Upper lobe of left lung (tissue), 6 donors: ENCODE measurements around the gene CA5A. TPM values are rescaled to one million over a fixed set of nuclear protein-coding genes. Genes with fewer than 3 reads are reported as not detected.
"Not testable (repeated sequence)": the region's sequence is repeated elsewhere in the genome, so short reads cannot be mapped to it uniquely, and the experiment has no call there.

ENCODE experiments used
- ATAC-seq, 2 donors: fragments of 200-7000 bp; cut with Tn5 transposase; one replicate each; pipeline ENCODE4 v1.9.1; 2022; ENCODE audit warnings: mild to moderate bottlenecking in 2 of 2, moderate library complexity in 2 of 2; ENCODE audit not compliant: low FRiP score in 2 of 2
- DNase-seq, 2 donors: peaks; one replicate each; pipeline ENCODE4 v3.0.0-alpha.2; 2019 to 2020
- H3K27ac ChIP-seq, 4 donors: fragments of 200-600 bp; sonication (generic); one replicate each; pipeline ENCODE4 v1.5.1; 2016 to 2019
- H3K27me3 ChIP-seq, 4 donors: fragments of 200-600 bp; sonication (generic); one replicate each; pipeline ENCODE4 v1.5.1; 2017 to 2019
- H3K36me3 ChIP-seq, 4 donors: fragments of 200-600 bp; sonication (generic); one replicate each; pipeline ENCODE4 v1.5.1; 2016 to 2019
- H3K4me1 ChIP-seq, 4 donors: fragments of 200-600 bp; sonication (generic); one replicate each; pipeline ENCODE4 v1.5.1; 2018 to 2019
- H3K4me3 ChIP-seq, 4 donors: fragments of 200-600 bp; sonication (generic); one replicate each; pipeline ENCODE4 v1.5.1; 2017 to 2019; ENCODE audit warnings: mild to moderate bottlenecking in 2 of 4, moderate library complexity in 1 of 4
- H3K9me3 ChIP-seq, 4 donors: fragments of 200-600 bp; sonication (generic); one replicate each; pipeline ENCODE4 v1.5.1; 2018 to 2019
- EP300 ChIP-seq, 4 donors: sonication (generic); formaldehyde crosslinking; IDR thresholded peaks; one replicate each; pipeline ENCODE4 v1.5.1; 2017; ENCODE audit warnings: antibody characterized with exemption in 4 of 4, control low read depth in 2 of 4
- POLR2A ChIP-seq, 4 donors: fragments of 450-650 bp; IDR thresholded peaks; one replicate each; pipeline ENCODE4 v1.5.1; 2016 to 2017; ENCODE audit warnings: antibody characterized with exemption in 4 of 4, mild to moderate bottlenecking in 2 of 4
- POLR2AphosphoS5 ChIP-seq, 2 donors: sonication (generic); formaldehyde crosslinking; IDR thresholded peaks; one replicate each; pipeline ENCODE4 v1.5.1; 2017; ENCODE audit warnings: antibody characterized with exemption in 2 of 2
- WGBS, 2 donors: methylation state at CpG; one replicate each; pipeline ENCODE4 v1.1.5; 2017 to 2018; 5-methylcytosine and 5-hydroxymethylcytosine counted together
- total RNA-seq, 6 donors: library from RNA; depleted of rRNA in 4 of 6; stranded (reverse); fragments of >200 nt in 4 of 6; gene quantifications; one replicate each; pipeline versions ENCODE4 v1.1.0 to v1.2.1, GENCODE V29; 2016 to 2021
- TF ChIP-seq, protein P1 (sequence below), 6 experiments: fragments of 450-650 bp in 4 of 6; fragments of 200-600 bp in 2 of 6; sonication (generic) in 2 of 6; IDR thresholded peaks; one replicate each; pipeline ENCODE4 v1.5.1; 2016 to 2019; ENCODE audit warnings: antibody characterized with exemption in 6 of 6
- donor health status: DM: no; HTN: no; CAD: no; lungs with moderate emphysema.
- donor health status: DM: no; HTN: yes; CAD: no; lungs with severe emphysema.

CA5A gene
- total RNA-seq, 6 donors from 2014 or later: under 0.01 to 0.20 (median 0.11) TPM; not detected in 3

DNA sequence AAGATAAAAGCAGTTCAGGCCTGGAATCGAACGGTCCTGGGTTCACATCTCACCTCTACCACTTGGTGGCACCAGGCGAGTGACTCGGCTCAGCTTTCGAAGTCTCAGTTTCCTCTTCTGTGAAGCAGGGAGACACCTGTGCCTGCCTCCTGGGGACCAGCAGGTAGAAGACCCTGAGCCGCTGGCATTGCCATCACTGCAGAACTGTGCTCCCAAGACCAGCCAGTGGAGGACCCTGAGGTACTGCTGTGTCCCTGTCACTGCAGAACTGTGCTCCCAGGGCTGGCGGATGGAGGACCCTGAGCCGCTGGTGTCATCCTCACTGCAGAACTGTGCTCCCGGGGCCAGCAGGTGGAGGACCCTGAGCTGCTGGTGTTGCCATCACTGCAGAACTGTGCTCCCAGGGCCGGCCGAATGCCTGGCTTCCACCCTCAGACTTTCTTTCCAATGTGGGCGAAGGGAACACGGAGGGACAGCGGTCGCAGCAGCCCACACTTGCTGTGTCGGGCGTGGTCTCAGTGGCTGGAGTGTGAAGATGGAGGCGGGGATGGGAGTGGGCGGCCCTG is 58.3 kb downstream of the CA5A start:
- no peaks in the 10 kb centered on the region for H3K27me3 ChIP-seq
- peak in 1 of 2 donors; percentile 61 for DNase-seq
- WGBS, 2 donors: 76 to 82% methylated on average over 16 to 17 of the region's 19 CpGs

DNA sequence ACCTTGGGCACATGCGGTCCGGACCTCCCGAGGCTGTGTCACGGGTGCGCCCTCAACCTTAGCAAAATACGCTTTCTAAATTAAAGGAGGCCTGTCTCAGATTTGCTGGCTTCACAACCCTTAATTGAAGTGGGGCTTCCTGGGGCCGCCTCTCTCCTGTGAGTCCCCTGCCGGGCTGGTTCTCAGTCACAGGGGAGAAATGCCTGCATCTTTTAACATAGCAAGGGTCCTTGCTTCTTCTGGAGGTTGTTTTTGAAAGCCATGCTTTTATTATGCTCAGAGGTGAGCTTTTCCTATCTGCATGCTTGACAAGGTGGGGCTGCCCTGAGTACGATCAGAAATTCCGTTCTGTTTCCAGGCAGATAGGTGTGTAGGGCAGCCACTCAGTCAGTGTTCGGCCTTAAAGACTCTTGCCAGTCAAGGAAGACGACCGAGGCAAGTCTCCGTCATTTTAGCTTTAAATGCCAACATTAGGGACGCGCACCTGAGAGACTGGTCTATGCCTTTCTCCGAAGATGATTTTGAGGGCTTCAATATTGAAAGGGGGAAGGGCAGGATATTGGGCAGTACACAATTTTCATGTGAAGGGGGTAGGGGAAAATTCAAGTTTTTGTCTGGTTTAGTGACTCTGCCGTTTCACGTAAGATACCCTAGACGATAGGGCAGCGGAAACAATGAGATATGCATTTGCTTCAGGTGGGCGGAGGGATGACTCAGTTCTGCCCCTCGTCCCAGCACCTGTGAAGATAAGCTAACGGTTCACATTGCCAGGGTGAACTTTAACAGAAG is 61.5 kb downstream of the CA5A start:
- TF ChIP-seq POLR2A (IDR thresholded peaks at IDR 0.05): no peak
- TF ChIP-seq, protein P1, sequence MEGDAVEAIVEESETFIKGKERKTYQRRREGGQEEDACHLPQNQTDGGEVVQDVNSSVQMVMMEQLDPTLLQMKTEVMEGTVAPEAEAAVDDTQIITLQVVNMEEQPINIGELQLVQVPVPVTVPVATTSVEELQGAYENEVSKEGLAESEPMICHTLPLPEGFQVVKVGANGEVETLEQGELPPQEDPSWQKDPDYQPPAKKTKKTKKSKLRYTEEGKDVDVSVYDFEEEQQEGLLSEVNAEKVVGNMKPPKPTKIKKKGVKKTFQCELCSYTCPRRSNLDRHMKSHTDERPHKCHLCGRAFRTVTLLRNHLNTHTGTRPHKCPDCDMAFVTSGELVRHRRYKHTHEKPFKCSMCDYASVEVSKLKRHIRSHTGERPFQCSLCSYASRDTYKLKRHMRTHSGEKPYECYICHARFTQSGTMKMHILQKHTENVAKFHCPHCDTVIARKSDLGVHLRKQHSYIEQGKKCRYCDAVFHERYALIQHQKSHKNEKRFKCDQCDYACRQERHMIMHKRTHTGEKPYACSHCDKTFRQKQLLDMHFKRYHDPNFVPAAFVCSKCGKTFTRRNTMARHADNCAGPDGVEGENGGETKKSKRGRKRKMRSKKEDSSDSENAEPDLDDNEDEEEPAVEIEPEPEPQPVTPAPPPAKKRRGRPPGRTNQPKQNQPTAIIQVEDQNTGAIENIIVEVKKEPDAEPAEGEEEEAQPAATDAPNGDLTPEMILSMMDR (IDR thresholded peaks at IDR 0.05): no peak
- no peak for TF ChIP-seq EP300 (IDR thresholded peaks at IDR 0.05)
- TF ChIP-seq POLR2AphosphoS5 (IDR thresholded peaks at IDR 0.05): no peak
- whole genome bisulfite sequencing, 2 donors: 38% methylated on average over 24 of the region's 24 CpGs
- Histone ChIP-seq H3K4me1 (peaks cover 5 to 24% (median 16%) of the 10 kb centered on the region in 4 donors), H3K27ac (no peak overlapping the region), H3K27me3 (no peaks in the 10 kb centered on the region), H3K9me3 (no peaks in the 10 kb centered on the region), H3K4me3 (no peak overlapping the region), H3K36me3 (no peaks in the 10 kb centered on the region)
- no peak for DNase-seq
- ATAC-seq: no peak

More for the DNA sequence above, 58.3 kb downstream of the CA5A start:
- Histone ChIP-seq H3K4me3 (no peak overlapping the region), H3K36me3 (no peaks in the 10 kb centered on the region), H3K27ac (no peak overlapping the region), H3K9me3 (no peaks in the 10 kb centered on the region), H3K4me1 (peaks cover 0 to 10% (median 0%) of the 10 kb centered on the region in 4 donors)
- TF ChIP-seq POLR2A (IDR thresholded peaks at IDR 0.05) (no peak), EP300 (IDR thresholded peaks at IDR 0.05) (no peak)
- ATAC-seq: no peak

DNA sequence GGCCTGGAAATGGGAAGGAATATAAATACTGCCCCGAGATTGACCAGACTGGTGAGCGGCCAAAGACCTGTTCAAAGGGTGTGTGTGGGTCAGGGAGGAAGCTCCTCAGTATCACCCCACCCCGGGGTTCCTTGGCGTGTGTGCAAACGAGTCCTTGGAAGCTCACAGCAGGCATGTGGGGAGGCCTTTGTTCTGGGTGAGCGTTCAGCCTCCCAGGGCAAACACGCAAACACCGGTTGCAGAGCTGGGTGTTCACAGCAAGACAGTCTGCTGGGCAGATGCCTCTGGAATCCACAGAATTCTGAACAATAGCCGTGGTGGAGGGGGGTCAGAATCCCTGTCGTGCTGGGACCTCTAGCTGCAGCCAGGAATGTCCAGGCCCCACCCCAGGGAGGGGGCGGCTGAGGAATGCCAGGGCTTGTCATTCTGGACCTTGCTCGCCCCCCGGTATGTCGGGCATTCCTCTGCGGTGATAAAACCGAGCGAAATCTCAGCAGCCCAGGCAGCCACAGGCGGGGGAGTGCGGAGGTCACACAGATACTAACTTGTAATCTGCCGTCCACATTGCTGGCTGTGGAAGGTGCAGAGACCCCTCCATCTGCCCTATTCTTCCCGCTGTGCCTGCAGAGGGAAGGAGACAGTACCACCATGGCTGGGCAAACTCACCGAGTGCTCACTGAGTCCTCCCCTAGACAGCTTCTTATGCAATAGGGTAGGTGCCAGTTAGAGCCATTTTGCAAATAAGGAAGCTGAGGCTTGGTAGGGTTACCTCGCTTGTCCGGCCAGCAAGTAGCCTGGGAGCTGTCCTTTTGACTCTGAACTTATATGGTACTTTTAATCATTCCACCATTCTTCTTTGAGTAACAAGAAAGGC is 65.7 kb downstream of the CA5A start:
- Histone ChIP-seq H3K27ac (peak overlapping the region; percentile 9 to 73 (median 42)), H3K4me1 (peaks cover 9 to 38% (median 29%) of the 10 kb centered on the region in 4 donors)
- DNase-seq: peak in 1 of 2 donors; percentile 31
- not testable (repeated sequence) for H3K27me3 ChIP-seq, H3K9me3 ChIP-seq, H3K4me3 ChIP-seq, ATAC-seq, H3K36me3 ChIP-seq
- 62 to 69% methylated on average over 10 to 22 of the region's 24 CpGs for WGBS, 2 donors

DNA sequence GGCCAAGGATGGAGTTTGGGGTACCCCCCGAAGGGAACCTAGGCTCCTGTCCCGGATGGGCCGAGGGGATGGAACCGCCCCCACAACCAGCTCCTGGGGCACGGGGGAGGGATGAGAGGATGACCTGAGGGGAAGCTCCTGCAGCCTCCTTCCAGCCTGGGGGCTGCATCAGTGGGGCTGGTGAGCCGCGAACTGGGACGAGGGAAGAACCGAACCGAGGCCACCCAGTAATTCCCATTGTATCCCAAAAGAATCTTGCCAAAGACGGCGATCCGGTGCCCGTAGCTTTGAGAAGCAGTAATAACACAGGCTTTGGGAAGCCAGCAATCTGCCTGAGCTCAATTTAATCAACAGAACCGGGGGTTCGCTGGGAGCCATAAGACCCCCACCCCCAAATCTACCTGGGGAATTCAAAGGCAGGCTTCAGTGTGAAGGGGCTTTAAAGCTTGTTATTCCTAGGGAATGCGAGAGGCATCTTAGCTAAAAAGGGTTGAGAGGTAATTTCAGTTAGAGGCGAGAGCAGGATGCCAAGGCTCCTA is 66.4 kb downstream of the CA5A start:
- peak overlapping the region in 1 of 4 donors; percentile 11 for H3K27ac ChIP-seq
- H3K4me1 ChIP-seq: peaks cover 9 to 38% (median 29%) of the 10 kb centered on the region in 4 donors
- H3K9me3 ChIP-seq, DNase-seq, ATAC-seq, H3K36me3 ChIP-seq, H3K27me3 ChIP-seq: not testable (repeated sequence)
- peak overlapping the region in 2 of 4 donors; percentile 55 to 60 for H3K4me3 ChIP-seq
- WGBS, 2 donors: 76 to 77% methylated on average over 11 to 18 of the region's 18 CpGs

DNA sequence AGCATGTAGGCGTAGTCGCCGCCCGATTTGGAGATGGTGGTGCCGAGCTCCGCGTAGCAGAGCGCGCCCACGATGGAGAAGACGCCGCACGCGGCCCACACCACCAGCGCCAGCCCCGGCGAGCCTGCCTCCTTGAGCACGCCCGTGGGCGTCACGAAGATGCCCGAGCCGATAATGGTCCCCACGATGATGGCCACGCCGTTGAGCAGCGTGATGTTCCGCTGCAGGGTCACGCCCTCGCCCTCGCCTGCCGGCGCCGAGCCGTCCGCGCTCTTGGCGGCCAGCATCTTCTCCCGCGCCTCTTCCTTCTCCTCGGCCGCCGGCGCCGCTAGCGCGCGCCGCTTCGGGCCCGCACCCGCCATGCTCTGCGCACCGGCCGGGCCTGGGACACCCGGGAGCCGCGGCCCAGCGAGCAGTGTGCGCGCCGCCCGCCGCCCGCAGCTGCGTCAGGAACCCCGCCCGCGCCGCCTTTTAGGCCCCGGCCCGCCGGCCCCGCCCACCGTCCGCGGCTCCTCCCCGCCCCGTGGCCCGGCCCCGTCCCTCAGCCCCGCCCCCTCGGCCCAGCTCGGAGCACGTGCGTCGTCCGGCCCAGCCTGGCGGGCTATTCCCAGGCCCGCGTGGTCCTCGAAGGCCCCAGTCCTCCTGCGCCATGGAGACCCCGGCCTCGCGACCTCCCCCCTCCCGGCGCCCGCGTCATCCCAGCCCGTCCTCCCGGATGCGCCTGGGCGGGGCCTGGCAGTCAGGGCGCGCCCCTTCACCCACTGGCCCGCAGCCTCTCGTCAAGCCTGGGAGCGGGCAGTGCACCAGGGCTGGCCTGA is 67.1 kb downstream of the CA5A start, which contains the start of gene SLC7A5:
Gene SLC7A5 (minus strand): TSS at position 447 of the 818 bp plus-strand sequence. CDS start 85 bp downstream, at position 362.
- Histone ChIP-seq H3K4me1 (peaks cover 9 to 36% (median 29%) of the 10 kb centered on the region in 4 donors), H3K27ac (peak within 1 kb of the TSS in 3 of 4 donors; percentile 40 to 66 (median 64)), H3K4me3 (peak within 1 kb of the TSS; percentile 41 to 60 (median 58))
- DNase-seq (peak; percentile 81 to 98), ATAC-seq (peak; percentile 66 to 91)
- not testable (repeated sequence) for H3K9me3 ChIP-seq, H3K27me3 ChIP-seq, H3K36me3 ChIP-seq
- WGBS, 2 donors: 0 to 2% methylated on average over 9 to 30 of the region's 109 CpGs
- peak in 2 of 4 donors; percentile 54 to 81 for TF ChIP-seq POLR2A (IDR thresholded peaks at IDR 0.05)
- TF ChIP-seq POLR2AphosphoS5 (IDR thresholded peaks at IDR 0.05): peak in 1 of 2 donors; percentile 29
